SJCRH30 (cell line): ENCODE measurements around the gene CNN3. TPM values are rescaled to one million over a fixed set of nuclear protein-coding genes. Genes with fewer than 3 reads are reported as not detected.
A peak's percentile ranks its signal among the peaks of the same experiment; 100 is the strongest.

Experiments used
- DNase-seq, 2 experiments: peaks; one replicate each; pipeline ENCODE4 v3.0.0-alpha.2; 2015 to 2020
- H3K27ac ChIP-seq: fragments of 250-450 bp; sonication (Bioruptor Pico); 2 replicates; pipeline ENCODE4 v1.5.1; 2020; ENCODE audit warnings: mild to moderate bottlenecking, moderate library complexity
- H3K27me3 ChIP-seq: fragments of 250-450 bp; sonication (Bioruptor Pico); 2 replicates; pipeline ENCODE4 v1.5.1; 2020; ENCODE audit warnings: mild to moderate bottlenecking, moderate library complexity
- H3K36me3 ChIP-seq: fragments of 250-450 bp; sonication (Bioruptor Pico); 2 replicates; pipeline ENCODE4 v1.5.1; 2020; ENCODE audit warnings: mild to moderate bottlenecking, moderate library complexity
- H3K4me1 ChIP-seq: fragments of 250-450 bp; sonication (Bioruptor Pico); 2 replicates; pipeline ENCODE4 v1.5.1; 2020; ENCODE audit warnings: mild to moderate bottlenecking, moderate library complexity
- H3K4me3 ChIP-seq: fragments of 250-450 bp; sonication (Bioruptor Pico); 2 replicates; pipeline ENCODE4 v1.5.1; 2020; ENCODE audit warnings: mild to moderate bottlenecking, moderate library complexity
- H3K9me3 ChIP-seq: fragments of 250-450 bp; sonication (Bioruptor Pico); replicated peaks from 2 replicates; pipeline ENCODE4 v1.5.1; 2020; ENCODE audit warnings: mild to moderate bottlenecking, moderate library complexity
- total RNA-seq: library from RNA; depleted of rRNA; stranded (reverse); fragments of >200 nt; shearing (Covaris generic); gene quantifications from 2 replicates; pipeline ENCODE4 v1.2.3, GENCODE V29; 2014

CNN3 gene
- total RNA-seq, 1 experiment from 2014 or later, result 387 TPM

DNA sequence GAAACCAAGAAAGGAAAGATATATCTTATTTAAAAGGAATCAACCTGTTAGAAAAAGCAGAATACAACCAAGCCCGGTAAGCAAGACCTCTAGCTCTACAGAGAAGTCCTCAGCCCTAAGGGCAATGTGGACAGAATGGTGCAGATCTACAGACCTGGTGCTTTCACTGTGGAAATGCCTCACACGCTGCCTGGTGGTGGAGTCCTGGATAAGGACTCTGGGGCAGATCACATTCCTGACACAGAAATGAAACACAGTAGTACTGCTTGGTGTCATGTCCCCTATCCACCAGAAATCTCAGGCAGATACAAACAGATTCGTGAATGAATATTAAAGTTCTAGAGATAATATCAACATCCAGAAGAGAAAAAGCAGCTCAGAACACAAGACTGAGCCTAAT is 6.8 kb downstream of the CNN3 start:
- Histone ChIP-seq H3K4me3 (no peak overlapping the region), H3K36me3 (peaks cover 71% of the 10 kb centered on the region), H3K27ac (no peak overlapping the region), H3K9me3 (no peaks in the 10 kb centered on the region), H3K27me3 (no peaks in the 10 kb centered on the region), H3K4me1 (peaks cover 11% of the 10 kb centered on the region)
- no peak for DNase-seq

GRCh38 chr1:94919241-94920030 is 7.5 kb downstream of the CNN3 start:
- no peak overlapping the region for H3K4me3 ChIP-seq
- H3K9me3 ChIP-seq, result no peaks in the 10 kb centered on the region
- H3K27me3 ChIP-seq, result no peaks in the 10 kb centered on the region
- H3K27ac ChIP-seq, result no peak overlapping the region
- H3K4me1 ChIP-seq, result peaks cover 11% of the 10 kb centered on the region
- H3K36me3 ChIP-seq, result peaks cover 71% of the 10 kb centered on the region
- DNase-seq, result no peak

DNA sequence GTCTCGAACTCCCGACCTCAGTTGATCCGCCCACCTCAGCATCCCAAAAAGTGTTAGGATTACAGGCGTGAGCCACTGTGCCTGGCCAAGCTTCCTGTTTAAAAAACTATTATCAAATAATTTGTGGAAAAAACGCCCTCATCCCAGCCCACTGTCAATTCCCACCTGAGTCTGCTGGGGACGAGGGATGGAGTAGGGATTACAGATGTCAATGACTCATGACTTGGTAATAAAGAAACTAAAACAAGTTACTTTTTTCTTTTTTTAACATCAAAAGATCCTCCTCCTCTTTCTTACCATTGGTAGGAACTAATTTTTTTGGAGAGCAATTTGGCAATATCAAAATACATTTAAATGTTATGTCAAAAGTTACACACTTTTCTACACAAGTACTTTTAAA is 9.7 kb downstream of the CNN3 start:
- no peak for DNase-seq
- Histone ChIP-seq H3K4me1 (no peaks in the 10 kb centered on the region), H3K4me3 (no peak overlapping the region), H3K27ac (no peak overlapping the region), H3K9me3 (no peaks in the 10 kb centered on the region), H3K36me3 (peaks cover 66% of the 10 kb centered on the region), H3K27me3 (no peaks in the 10 kb centered on the region)

DNA sequence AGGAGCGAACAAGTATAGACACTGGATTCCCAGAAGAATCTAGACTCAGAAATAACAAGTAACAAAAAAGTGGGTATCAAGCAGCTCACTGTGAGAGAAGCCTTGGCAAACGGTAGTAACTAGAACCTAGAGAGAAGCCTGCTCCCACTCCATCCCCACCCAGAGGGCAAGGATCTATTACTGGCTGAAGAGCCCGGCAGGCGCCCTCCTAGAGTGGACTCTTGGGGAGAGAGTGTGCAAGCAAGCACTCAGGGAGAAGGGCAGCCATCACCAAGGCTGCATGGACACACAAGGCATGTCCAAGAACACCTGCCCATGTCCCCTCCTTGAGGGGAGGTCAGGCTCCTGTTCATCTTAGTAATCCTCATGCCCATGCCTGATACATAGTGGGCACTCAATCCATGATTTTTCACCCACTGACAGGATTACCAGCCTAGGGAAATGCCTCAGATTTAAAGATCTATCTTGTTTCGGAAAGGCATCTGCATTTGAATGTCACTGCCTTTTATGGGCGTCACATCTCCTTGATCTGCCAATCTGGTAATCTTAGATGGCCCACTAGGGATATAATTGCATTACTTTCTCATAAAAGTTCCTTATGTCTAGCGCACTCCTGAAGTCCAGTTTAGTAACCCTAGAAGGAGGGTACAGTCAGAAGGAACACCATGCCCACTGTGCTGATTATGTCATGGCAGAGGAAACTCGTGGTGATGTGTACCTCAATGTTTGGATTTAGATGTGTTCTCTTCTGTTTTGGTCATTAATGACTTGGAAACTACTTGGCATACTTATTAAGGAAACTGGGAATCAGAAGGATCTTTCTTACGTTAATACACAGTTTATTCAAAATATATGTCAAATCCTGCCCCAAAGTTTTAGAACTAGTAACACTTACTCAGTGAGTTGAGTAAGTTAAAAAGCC is 14.4 kb downstream of the CNN3 start:
- peaks cover 13% of the 10 kb centered on the region for H3K4me1 ChIP-seq
- no peaks in the 10 kb centered on the region for H3K27me3 ChIP-seq
- DNase-seq, result no peak
- peaks cover 63% of the 10 kb centered on the region for H3K36me3 ChIP-seq
- no peaks in the 10 kb centered on the region for H3K9me3 ChIP-seq
- H3K27ac ChIP-seq, result no peak overlapping the region
- H3K4me3 ChIP-seq, result no peak overlapping the region

DNA sequence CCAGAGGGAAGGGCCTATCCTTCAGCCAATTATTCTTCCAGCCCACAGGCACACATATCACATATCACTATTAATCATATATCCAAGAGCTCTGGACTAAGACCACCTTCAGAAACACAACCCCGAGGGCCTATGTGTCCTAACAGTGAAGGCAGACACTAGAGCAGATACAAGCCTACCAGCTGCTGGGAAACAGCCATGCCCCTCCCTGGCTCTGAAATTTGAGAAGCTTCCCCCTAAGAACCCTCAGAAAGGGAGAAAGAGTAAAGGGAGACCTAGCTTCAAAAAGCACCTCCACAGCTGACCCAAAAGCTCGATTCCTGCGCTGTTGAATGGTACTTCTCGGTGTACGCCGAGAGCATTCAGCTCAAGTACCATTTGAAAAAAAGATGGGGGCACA is 17.4 kb downstream of the CNN3 start:
- H3K9me3 ChIP-seq, result no peaks in the 10 kb centered on the region
- peaks cover 13% of the 10 kb centered on the region for H3K4me1 ChIP-seq
- DNase-seq, result peak; percentile 66 to 86
- no peaks in the 10 kb centered on the region for H3K27me3 ChIP-seq
- H3K36me3 ChIP-seq, result peaks cover 62% of the 10 kb centered on the region
- H3K4me3 ChIP-seq, result no peak overlapping the region
- no peak overlapping the region for H3K27ac ChIP-seq

GRCh38 chr1:94908965-94909364 is 17.9 kb downstream of the CNN3 start:
- no peaks in the 10 kb centered on the region for H3K9me3 ChIP-seq

DNA sequence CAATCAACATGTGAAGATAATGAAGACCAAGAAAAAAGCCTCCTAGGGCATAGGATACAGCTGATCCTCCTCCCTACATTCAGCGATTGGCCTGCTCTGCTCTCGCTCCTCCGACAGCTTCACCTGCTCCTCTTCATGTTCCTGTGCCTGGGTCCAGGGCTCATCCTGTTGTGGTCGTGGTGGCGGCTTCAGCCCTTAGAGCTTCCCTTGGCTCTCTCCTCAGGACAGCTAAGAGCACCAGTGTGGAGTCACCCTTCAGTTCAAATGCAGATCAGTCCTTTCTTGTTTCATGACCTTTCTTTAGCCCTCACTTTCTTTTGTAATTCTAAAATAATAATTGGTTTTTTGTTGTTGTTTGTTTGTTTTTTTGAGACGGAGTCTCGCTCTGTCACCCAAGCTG is 18.7 kb downstream of the CNN3 start:
- Histone ChIP-seq H3K9me3 (no peaks in the 10 kb centered on the region), H3K27me3 (no peaks in the 10 kb centered on the region), H3K36me3 (peaks cover 65% of the 10 kb centered on the region), H3K27ac (no peak overlapping the region), H3K4me1 (peaks cover 13% of the 10 kb centered on the region), H3K4me3 (no peak overlapping the region)
- DNase-seq, result no peak

More at GRCh38 chr1:94908965-94909364, 17.9 kb downstream of the CNN3 start:
- Histone ChIP-seq H3K4me3 (no peak overlapping the region), H3K27ac (no peak overlapping the region), H3K27me3 (no peaks in the 10 kb centered on the region), H3K36me3 (peaks cover 64% of the 10 kb centered on the region), H3K4me1 (peaks cover 13% of the 10 kb centered on the region)
- no peak for DNase-seq

DNA sequence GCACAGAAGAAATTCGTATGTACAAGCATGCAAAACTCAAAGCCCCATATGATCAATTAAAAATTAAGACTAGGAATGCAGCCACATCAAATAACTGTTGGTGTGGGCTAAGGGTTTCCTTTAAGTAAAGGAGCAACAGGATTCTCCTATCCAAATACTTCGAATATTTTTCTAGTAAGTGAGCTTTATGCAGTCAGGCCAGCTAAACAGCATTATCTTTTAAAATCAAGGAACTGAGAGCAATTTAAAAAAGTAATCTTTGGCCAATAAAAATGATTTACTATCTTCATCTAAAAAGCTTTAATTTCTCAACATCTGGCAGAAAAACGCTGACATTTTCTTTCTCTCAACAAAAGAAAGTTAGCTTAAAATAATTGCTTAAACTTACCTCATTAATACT is 19.8 kb downstream of the CNN3 start:
- no peak for DNase-seq
- H3K27me3 ChIP-seq, result no peaks in the 10 kb centered on the region
- no peak overlapping the region for H3K27ac ChIP-seq
- peaks cover 68% of the 10 kb centered on the region for H3K36me3 ChIP-seq
- H3K4me1 ChIP-seq, result peaks cover 17% of the 10 kb centered on the region
- no peaks in the 10 kb centered on the region for H3K9me3 ChIP-seq
- H3K4me3 ChIP-seq, result no peak overlapping the region

DNA sequence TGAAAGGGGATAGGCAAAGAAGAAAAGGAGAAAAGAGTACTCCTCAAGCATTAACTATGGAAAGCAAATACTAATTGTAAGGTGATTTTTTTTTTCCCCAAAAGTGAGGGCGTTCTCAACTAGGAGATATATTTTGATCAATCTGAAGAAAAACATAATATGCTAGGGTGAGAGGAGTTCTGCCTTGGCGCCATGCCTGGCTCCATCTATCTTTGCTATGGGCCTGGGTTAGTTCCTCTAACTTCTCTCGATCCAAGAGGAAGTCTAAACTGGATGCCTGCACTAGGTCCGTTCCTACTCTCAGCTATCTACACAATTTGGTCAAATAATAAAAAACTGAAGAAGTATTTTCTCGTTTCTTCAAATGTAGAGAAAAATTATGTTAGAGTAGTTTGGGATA is 20.5 kb downstream of the CNN3 start:
- H3K36me3 ChIP-seq, result peaks cover 76% of the 10 kb centered on the region
- peaks cover 17% of the 10 kb centered on the region for H3K4me1 ChIP-seq
- no peak overlapping the region for H3K27ac ChIP-seq
- H3K9me3 ChIP-seq, result no peaks in the 10 kb centered on the region
- DNase-seq, result no peak
- H3K4me3 ChIP-seq, result no peak overlapping the region
- H3K27me3 ChIP-seq, result no peaks in the 10 kb centered on the region

- no peak for DNase-seq
- H3K36me3 ChIP-seq, result peaks cover 79% of the 10 kb centered on the region
- no peaks in the 10 kb centered on the region for H3K27me3 ChIP-seq
- H3K4me3 ChIP-seq, result no peak overlapping the region
- H3K27ac ChIP-seq, result no peak overlapping the region
- peaks cover 19% of the 10 kb centered on the region for H3K4me1 ChIP-seq
- H3K9me3 ChIP-seq, result no peaks in the 10 kb centered on the region
These were observed 21.7 kb downstream of the CNN3 start for GRCh38 chr1:94905207-94905606.

GRCh38 chr1:94903280-94904009 is 23.5 kb downstream of the CNN3 start:
- no peaks in the 10 kb centered on the region for H3K9me3 ChIP-seq
- no peak overlapping the region for H3K4me3 ChIP-seq
- H3K27me3 ChIP-seq, result no peaks in the 10 kb centered on the region
- peaks cover 18% of the 10 kb centered on the region for H3K4me1 ChIP-seq
- peaks cover 82% of the 10 kb centered on the region for H3K36me3 ChIP-seq
- no peak for DNase-seq
- H3K27ac ChIP-seq, result no peak overlapping the region

DNA sequence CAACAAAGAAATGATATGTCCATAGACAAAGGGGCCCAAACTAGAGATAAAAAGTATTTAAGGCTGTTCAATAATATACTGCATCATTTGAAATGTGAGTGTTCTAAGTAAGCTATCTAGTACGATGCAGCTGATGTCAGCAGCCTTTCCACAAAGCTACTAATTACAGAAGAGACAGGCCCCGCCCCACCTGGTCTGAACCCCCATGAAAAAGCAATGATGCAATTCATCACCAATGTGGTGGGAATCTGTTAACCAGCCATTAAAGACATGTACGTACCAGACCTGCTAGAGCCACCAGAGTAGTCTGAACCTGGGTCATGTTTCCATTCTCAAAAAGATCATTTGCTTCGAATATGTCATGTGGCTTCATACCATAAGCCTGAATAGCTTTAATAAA is 25.1 kb downstream of the CNN3 start:
- no peaks in the 10 kb centered on the region for H3K27me3 ChIP-seq
- H3K4me3 ChIP-seq, result no peak overlapping the region
- DNase-seq, result no peak
- H3K9me3 ChIP-seq, result no peaks in the 10 kb centered on the region
- no peak overlapping the region for H3K27ac ChIP-seq
- peaks cover 82% of the 10 kb centered on the region for H3K36me3 ChIP-seq
- peaks cover 18% of the 10 kb centered on the region for H3K4me1 ChIP-seq

DNA sequence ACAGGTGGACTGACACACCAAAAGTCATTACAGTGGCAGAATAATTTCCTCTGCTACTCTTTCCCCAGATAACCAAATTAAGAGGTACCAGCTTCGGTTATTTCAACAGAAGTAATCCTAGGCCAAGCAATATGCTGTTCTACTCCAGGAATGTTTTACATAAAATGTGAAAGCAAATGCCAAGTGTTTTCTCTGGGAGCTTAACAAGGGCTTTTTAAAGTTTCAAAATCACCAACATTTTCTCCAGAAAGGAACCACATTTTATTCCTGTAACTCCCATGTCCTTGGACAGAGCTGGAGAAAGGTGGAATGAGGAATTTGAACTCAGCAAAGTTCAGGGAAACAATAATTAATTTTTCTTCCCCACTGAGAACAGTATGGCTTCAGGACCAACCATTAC is 27.2 kb downstream of the CNN3 start:
- no peaks in the 10 kb centered on the region for H3K9me3 ChIP-seq
- no peak overlapping the region for H3K4me3 ChIP-seq
- H3K36me3 ChIP-seq, result peaks cover 92% of the 10 kb centered on the region
- H3K27ac ChIP-seq, result no peak overlapping the region
- H3K27me3 ChIP-seq, result no peaks in the 10 kb centered on the region
- peaks cover 18% of the 10 kb centered on the region for H3K4me1 ChIP-seq
- DNase-seq, result no peak

DNA sequence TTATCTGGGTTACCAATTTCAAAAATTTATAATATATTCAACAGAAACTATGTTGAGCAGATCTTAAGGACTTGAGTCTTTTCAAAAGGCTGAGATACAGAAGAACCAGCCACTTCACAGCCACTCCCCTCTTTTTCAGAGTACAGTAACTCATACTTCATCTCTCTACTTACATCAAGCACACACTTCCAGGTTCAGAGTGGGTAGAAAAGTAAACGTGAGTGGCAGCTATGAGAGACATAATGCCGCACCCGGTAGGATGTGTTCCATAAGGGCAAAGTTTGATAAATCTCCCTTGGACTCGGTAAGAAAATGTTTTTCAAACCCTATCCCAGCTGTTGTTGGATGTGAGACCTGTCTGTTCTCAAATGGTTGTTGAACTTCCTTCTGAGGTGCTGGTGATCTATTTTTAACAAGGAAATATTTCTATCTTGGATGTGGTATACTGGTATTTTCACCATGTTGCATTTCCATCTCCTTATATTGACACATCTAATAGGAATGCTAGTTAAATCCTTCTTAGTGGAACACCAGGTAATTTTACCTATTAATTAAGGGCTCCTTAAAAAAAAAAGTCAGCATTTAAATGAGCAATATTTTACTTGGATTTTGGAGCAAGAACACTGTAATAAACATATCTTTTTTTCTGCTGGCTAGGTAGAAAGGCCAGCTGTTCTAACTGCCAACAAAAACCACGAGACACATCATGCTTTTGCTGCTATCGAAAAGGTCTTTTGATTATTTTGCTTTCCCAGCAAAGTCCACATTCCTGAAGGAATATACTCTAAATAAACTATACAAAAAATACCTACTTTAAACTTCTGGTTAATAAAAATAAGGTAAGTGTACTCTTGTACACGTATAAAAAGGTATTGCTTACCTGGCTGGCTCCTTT is 28.2 kb downstream of the CNN3 start:
- Histone ChIP-seq H3K36me3 (peaks cover 88% of the 10 kb centered on the region), H3K27ac (no peak overlapping the region), H3K27me3 (no peaks in the 10 kb centered on the region), H3K9me3 (no peaks in the 10 kb centered on the region), H3K4me3 (no peak overlapping the region), H3K4me1 (peaks cover 18% of the 10 kb centered on the region)
- DNase-seq, result no peak
